Activated naive CD8-positive, alpha-beta T cell treated with anti-CD3 and anti-CD28 coated beads, Interleukin-2, amount 10 ng/mL, durations not matched to agents 7 days and 5 days (primary cell): Measurements from ENCODE around the gene MYBPHL. TPM values are rescaled to one million over a fixed set of nuclear protein-coding genes. Genes with fewer than 3 reads are reported as not detected.

Source experiments
- ATAC-seq: fragments of 150-1000 bp; cut with Tn5 transposase; one replicate; pipeline ENCODE4 v1.10.0; 2021; ENCODE audit warnings: low read depth, moderate library complexity
- POLR2A ChIA-PET: fragments of 350-600 bp; sonication (Branson Sonifier 250); formaldehyde crosslinking; loops from one replicate; lab custom pipeline; 2021; ENCODE audit warnings: antibody characterized with exemption; lab: Charles Lee
- DNase-seq: peaks from one replicate; pipeline ENCODE4 v3.0.0; 2021
- H3K27ac Mint-ChIP-seq: one replicate; pipeline ENCODE4 v1.8.0; 2022; ENCODE audit warnings: mild to moderate bottlenecking, mixed read lengths
- H3K27me3 Mint-ChIP-seq: one replicate; pipeline ENCODE4 v1.8.0; 2022; ENCODE audit warnings: mild to moderate bottlenecking, moderate library complexity, mixed read lengths
- H3K36me3 Mint-ChIP-seq: one replicate; pipeline ENCODE4 v1.8.0; 2021; ENCODE audit warnings: mild to moderate bottlenecking, mixed read lengths
- H3K4me1 Mint-ChIP-seq: one replicate; pipeline ENCODE4 v1.8.0; 2021; ENCODE audit warnings: mixed read lengths
- H3K4me3 Mint-ChIP-seq: one replicate; pipeline ENCODE4 v1.8.0; 2022; ENCODE audit warnings: mild to moderate bottlenecking, moderate library complexity, mixed read lengths
- H3K9me3 Mint-ChIP-seq: one replicate; pipeline ENCODE4 v1.8.0; 2021; ENCODE audit warnings: mixed read lengths
- total RNA-seq, 2 experiments: library from RNA; stranded (reverse); gene quantifications; one replicate each; pipeline ENCODE4 v1.2.3, GENCODE V29; 2021

Gene MYBPHL
- total RNA-seq, 2 experiments from 2014 or later: not detected

DNA sequence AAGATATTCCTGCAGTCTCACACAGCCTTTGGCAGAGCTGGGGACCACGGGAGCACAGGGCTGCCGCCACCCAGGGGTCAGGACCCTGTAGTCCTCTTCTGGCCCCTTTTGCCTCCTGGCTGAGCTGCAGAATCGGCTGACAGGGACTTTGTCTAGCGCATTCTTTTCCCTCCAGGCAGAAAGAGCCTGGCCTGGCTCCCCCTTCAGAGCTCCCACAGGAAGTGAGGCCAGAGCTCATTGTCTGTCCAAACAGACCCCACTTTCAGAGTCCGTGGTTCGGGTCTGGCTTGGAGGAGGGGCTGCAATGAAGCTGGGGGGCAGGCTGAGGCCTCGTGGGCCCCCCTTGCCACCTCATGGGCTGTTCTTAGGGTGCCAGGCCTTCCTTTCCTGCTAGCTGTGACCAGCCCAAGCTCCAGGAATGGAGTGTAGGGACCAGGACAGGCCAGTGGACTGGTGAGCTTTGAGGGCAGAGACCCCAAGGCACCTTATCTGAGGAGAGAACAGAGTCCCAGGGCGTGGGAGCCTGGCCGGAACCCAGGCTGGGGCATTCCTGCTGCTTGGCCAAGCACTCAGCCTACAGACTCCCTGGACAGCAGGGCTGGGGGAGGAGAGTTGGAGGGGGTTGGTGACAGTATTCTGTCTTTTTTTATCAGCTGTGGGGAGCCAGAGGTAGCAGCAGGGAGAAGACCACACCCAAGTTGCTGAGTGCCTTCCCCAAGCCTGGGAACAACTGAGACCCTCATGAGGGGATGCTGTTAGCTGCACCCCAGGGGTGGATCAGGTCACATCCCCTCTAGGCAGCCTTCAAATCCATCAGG, 52.8 kb downstream of the MYBPHL start:
- ATAC-seq: no peak
- H3K27ac Mint-ChIP-seq: no peak overlapping the region
- POLR2A ChIA-PET: interaction anchor here (1.0 to 2.3 kb wide), 2 partner anchors 40 to 144 kb away, joined by 3 to 8 read pairs; partner anchors contain the start of genes SARS1 and SORT1

DNA sequence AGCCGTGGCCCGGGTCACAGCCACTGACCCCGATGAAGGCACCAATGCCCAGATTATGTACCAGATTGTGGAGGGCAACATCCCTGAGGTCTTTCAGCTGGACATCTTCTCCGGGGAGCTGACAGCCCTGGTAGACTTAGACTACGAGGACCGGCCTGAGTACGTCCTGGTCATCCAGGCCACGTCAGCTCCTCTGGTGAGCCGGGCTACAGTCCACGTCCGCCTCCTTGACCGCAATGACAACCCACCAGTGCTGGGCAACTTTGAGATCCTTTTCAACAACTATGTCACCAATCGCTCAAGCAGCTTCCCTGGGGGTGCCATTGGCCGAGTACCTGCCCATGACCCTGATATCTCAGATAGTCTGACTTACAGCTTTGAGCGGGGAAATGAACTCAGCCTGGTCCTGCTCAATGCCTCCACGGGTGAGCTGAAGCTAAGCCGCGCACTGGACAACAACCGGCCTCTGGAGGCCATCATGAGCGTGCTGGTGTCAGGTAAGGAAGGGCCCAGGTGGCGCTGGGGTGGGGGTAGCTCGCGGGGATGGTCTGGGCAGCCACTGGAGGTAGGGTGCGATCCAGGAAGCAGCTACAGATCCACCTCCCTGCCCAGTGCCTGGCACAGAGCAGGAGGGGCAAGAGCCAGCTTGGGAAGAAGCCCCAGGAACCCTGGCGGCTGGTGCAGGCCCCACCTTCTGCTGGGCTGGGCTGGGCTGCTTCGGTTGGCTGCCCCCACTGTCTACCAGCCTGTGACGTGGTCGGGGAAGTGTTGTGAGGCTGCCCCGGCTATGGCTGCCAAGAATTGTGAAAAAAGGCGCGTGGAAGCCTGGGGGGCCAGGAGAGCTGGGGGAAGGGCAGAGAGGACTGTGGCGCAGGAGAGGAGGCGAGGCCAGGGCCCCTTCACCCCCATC, 53.7 kb downstream of the MYBPHL start:
- Mint-ChIP-seq H3K4me1 (no peaks in the 10 kb centered on the region), H3K36me3 (no peaks in the 10 kb centered on the region), H3K4me3 (no peak overlapping the region), H3K27ac (no peak overlapping the region), H3K27me3 (no peaks in the 10 kb centered on the region), H3K9me3 (no peaks in the 10 kb centered on the region)
- no peak for ATAC-seq
- DNase-seq: no peak
- POLR2A ChIA-PET: interaction anchor here (1.0 to 2.3 kb wide), 2 partner anchors 39 to 145 kb away, joined by 3 to 8 read pairs; partner anchors contain the start of genes SARS1 and SORT1

More for the DNA sequence above, 52.8 kb downstream of the MYBPHL start:
- no peaks in the 10 kb centered on the region for H3K9me3 Mint-ChIP-seq
- no peaks in the 10 kb centered on the region for H3K36me3 Mint-ChIP-seq
- no peak overlapping the region for H3K4me3 Mint-ChIP-seq
- no peaks in the 10 kb centered on the region for H3K27me3 Mint-ChIP-seq
- no peaks in the 10 kb centered on the region for H3K4me1 Mint-ChIP-seq
- no peak for DNase-seq

DNA sequence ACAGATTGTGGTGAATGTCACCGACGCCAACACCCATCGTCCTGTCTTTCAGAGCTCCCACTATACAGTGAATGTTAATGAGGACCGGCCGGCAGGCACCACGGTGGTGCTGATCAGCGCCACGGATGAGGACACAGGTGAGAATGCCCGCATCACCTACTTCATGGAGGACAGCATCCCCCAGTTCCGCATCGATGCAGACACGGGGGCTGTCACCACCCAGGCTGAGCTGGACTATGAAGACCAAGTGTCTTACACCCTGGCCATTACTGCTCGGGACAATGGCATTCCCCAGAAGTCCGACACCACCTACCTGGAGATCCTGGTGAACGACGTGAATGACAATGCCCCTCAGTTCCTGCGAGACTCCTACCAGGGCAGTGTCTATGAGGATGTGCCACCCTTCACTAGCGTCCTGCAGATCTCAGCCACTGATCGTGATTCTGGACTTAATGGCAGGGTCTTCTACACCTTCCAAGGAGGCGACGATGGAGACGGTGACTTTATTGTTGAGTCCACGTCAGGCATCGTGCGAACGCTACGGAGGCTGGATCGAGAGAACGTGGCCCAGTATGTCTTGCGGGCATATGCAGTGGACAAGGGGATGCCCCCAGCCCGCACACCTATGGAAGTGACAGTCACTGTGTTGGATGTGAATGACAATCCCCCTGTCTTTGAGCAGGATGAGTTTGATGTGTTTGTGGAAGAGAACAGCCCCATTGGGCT, 54.5 kb downstream of the MYBPHL start:
- Mint-ChIP-seq H3K36me3 (no peaks in the 10 kb centered on the region), H3K9me3 (no peaks in the 10 kb centered on the region), H3K4me1 (no peaks in the 10 kb centered on the region), H3K27ac (no peak overlapping the region), H3K4me3 (no peak overlapping the region), H3K27me3 (no peaks in the 10 kb centered on the region)
- DNase-seq: no peak
- POLR2A ChIA-PET: interaction anchor here (2.3 kb wide), 1 partner anchor 38 kb away, joined by 8 read pairs; the partner anchor contains the start of gene SARS1
- ATAC-seq: no peak

- H3K4me1 Mint-ChIP-seq: no peaks in the 10 kb centered on the region
- POLR2A ChIA-PET: interaction anchor here (2.3 kb wide), 1 partner anchor 37 kb away, joined by 8 read pairs; the partner anchor contains the start of gene SARS1
- H3K36me3 Mint-ChIP-seq: no peaks in the 10 kb centered on the region
- DNase-seq (no peak), ATAC-seq (no peak)
- H3K4me3 Mint-ChIP-seq: no peak overlapping the region
- H3K27ac Mint-ChIP-seq: no peak overlapping the region
- peaks cover 3% of the 10 kb centered on the region for H3K27me3 Mint-ChIP-seq
- H3K9me3 Mint-ChIP-seq: no peaks in the 10 kb centered on the region
These were observed 55.3 kb downstream of the MYBPHL start for GRCh38 chr1:109251277-109252166.

GRCh38 chr1:109250454-109251276, 56.1 kb downstream of the MYBPHL start:
- Mint-ChIP-seq H3K4me3 (peak overlapping the region; percentile 44), H3K9me3 (no peaks in the 10 kb centered on the region), H3K27ac (no peak overlapping the region), H3K4me1 (no peaks in the 10 kb centered on the region), H3K27me3 (peaks cover 5% of the 10 kb centered on the region), H3K36me3 (no peaks in the 10 kb centered on the region)
- POLR2A ChIA-PET: interaction anchor here (0.7 to 1.9 kb wide), 4 partner anchors 26 to 233 kb away, joined by 3 to 7 read pairs (median 5); partner anchors contain the start of genes ATXN7L2 and SARS1
- ATAC-seq: no peak
- no peak for DNase-seq

DNA sequence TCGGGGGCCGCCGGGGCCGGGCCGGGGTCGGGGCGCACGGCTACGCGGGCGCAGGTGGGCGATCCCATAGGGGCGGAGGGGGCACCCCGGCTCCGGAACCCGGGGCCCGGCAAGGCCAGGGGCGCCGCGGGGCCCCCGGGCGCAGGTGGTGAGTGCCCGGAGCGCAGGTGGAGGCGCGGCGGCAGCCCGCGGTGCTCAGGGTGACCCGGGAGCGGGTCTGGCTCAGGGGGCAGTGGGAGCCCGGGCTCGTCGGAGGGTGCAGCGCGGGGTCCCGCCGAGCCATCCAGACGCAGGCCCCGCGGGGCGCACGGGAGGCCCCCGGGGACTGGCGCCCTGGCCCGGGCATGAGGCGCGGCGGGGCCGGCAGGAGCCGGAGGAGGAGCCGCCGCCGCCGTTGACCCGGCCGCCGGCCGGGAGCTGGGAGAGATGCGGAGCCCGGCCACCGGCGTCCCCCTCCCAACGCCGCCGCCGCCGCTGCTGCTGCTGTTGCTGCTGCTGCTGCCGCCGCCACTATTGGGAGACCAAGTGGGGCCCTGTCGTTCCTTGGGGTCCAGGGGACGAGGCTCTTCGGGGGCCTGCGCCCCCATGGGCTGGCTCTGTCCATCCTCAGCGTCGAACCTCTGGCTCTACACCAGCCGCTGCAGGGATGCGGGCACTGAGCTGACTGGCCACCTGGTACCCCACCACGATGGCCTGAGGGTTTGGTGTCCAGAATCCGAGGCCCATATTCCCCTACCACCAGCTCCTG, 57.0 kb downstream of the MYBPHL start:
- no peaks in the 10 kb centered on the region for H3K4me1 Mint-ChIP-seq
- H3K27ac Mint-ChIP-seq: no peak overlapping the region
- H3K4me3 Mint-ChIP-seq: peak overlapping the region; percentile 57
- no peaks in the 10 kb centered on the region for H3K9me3 Mint-ChIP-seq
- H3K36me3 Mint-ChIP-seq: no peaks in the 10 kb centered on the region
- ATAC-seq (peak; percentile 57), DNase-seq (no peak)
- H3K27me3 Mint-ChIP-seq: peaks cover 6% of the 10 kb centered on the region
- POLR2A ChIA-PET: interaction anchor here (0.6 to 1.9 kb wide), 6 partner anchors 8 to 233 kb away, joined by 3 to 7 read pairs (median 4); partner anchors contain the start of genes ATXN7L2 and SARS1

- H3K9me3 Mint-ChIP-seq: no peaks in the 10 kb centered on the region
- POLR2A ChIA-PET: interaction anchor here (0.6 to 1.9 kb wide), 5 partner anchors 8 to 234 kb away, joined by 3 to 7 read pairs (median 4); partner anchors contain the start of genes ATXN7L2 and SARS1
These were observed 57.8 kb downstream of the MYBPHL start, which contains the start of gene CELSR2 for GRCh38 chr1:109248797-109249629. TSS of gene CELSR2 (plus strand) at chr1:109249539. CDS start at chr1:109250080, 541 bp downstream.

DNA sequence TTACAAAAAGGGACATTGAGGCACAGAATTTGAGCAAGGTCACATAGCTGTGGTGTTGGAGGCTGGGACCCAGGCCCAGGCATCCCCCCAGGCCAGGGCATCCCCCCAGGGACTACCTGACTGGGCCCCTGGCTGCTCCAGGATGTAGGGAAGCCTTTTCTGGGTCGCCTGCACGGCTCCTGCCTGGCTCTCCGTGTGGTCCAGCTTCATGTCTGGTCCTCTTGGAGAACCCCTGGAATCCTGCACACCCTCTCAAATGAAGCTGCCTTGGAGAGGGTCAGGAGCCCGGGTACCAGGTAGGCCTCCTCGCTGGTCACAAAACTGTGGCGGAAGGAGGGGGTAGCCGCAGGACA, 58.4 kb downstream of the MYBPHL start:
- H3K36me3 Mint-ChIP-seq: no peaks in the 10 kb centered on the region
- H3K9me3 Mint-ChIP-seq: no peaks in the 10 kb centered on the region
- peaks cover 13% of the 10 kb centered on the region for H3K27me3 Mint-ChIP-seq
- no peak for ATAC-seq
- H3K4me1 Mint-ChIP-seq: no peaks in the 10 kb centered on the region
- H3K27ac Mint-ChIP-seq: no peak overlapping the region
- POLR2A ChIA-PET: no interaction called here
- DNase-seq: no peak
- no peak overlapping the region for H3K4me3 Mint-ChIP-seq

More at GRCh38 chr1:109248797-109249629, 57.8 kb downstream of the MYBPHL start, which contains the start of gene CELSR2:
- peak within 1 kb of the TSS; percentile 68 for H3K4me3 Mint-ChIP-seq
- ATAC-seq (peak; percentile 94), DNase-seq (peak; percentile 84)
- H3K36me3 Mint-ChIP-seq: no peaks in the 10 kb centered on the region
- H3K27me3 Mint-ChIP-seq: peaks cover 13% of the 10 kb centered on the region
- H3K27ac Mint-ChIP-seq: no peak within 1 kb of the TSS
- H3K4me1 Mint-ChIP-seq: no peaks in the 10 kb centered on the region

GRCh38 chr1:109247401-109248365, 59.1 kb downstream of the MYBPHL start:
- ATAC-seq: no peak
- peaks cover 17% of the 10 kb centered on the region for H3K27me3 Mint-ChIP-seq
- POLR2A ChIA-PET: interaction anchor here (1.2 kb wide), 1 partner anchor 15 kb away, joined by 4 read pairs; no protein-coding TSS in a partner anchor

More at GRCh38 chr1:109247401-109248365, 59.1 kb downstream of the MYBPHL start:
- no peak for DNase-seq
- Mint-ChIP-seq H3K4me3 (no peak overlapping the region), H3K4me1 (no peaks in the 10 kb centered on the region), H3K27ac (no peak overlapping the region), H3K36me3 (no peaks in the 10 kb centered on the region), H3K9me3 (no peaks in the 10 kb centered on the region)
